ENCODE data around the gene ANKRD27. TPM values are rescaled to one million over a fixed set of nuclear protein-coding genes. Genes with fewer than 3 reads are reported as not detected.

ANKRD27 gene
- total RNA-seq, 1 experiment from 2014 or later: 40.8 TPM

- no TSS peak for BruUV-seq (replicated peaks)
- H3K4me1 Mint-ChIP-seq (ENCODE audit: low read depth, unreplicated experiment): no peaks in the 10 kb centered on the region
- no peak for DNase-seq
- no peak overlapping the region for H3K27ac Mint-ChIP-seq (ENCODE audit: unreplicated experiment)
- intact Hi-C loops (cut with micrococcal nuclease; ENCODE audit: unreplicated experiment): no loop called here
- TF ChIP-seq CTCF (IDR thresholded peaks at IDR 0.05; ENCODE audit: unreplicated experiment): no peak
- no peaks in the 10 kb centered on the region for H3K9me3 Mint-ChIP-seq (ENCODE audit: low read depth, unreplicated experiment)
- peaks cover 25% of the 10 kb centered on the region for H3K36me3 Mint-ChIP-seq (ENCODE audit: insufficient read depth, unreplicated experiment)
- no peak overlapping the region for H3K4me3 Mint-ChIP-seq (ENCODE audit: low read depth, unreplicated experiment)
- CTCF ChIA-PET: interaction anchor here (0.6 to 0.9 kb wide), 2 partner anchors 23 to 26 kb away, joined by 7 to 10 read pairs; no protein-coding TSS in a partner anchor
- H3K27me3 Mint-ChIP-seq (ENCODE audit: unreplicated experiment): no peaks in the 10 kb centered on the region
Measured at GRCh38 chr19:32606289-32606688, 68.7 kb downstream of the ANKRD27 start.

GRCh38 chr19:32605544-32605943, 69.4 kb downstream of the ANKRD27 start:
- CTCF ChIA-PET: no interaction called here
- no peak for TF ChIP-seq CTCF (IDR thresholded peaks at IDR 0.05; ENCODE audit: unreplicated experiment)
- no peak for DNase-seq
- no peaks in the 10 kb centered on the region for H3K9me3 Mint-ChIP-seq (ENCODE audit: low read depth, unreplicated experiment)
- no peaks in the 10 kb centered on the region for H3K4me1 Mint-ChIP-seq (ENCODE audit: low read depth, unreplicated experiment)
- no peak overlapping the region for H3K4me3 Mint-ChIP-seq (ENCODE audit: low read depth, unreplicated experiment)
- BruUV-seq (replicated peaks): no TSS peak
- intact Hi-C loops (cut with micrococcal nuclease; ENCODE audit: unreplicated experiment): no loop called here
- peaks cover 25% of the 10 kb centered on the region for H3K36me3 Mint-ChIP-seq (ENCODE audit: insufficient read depth, unreplicated experiment)
- H3K27me3 Mint-ChIP-seq (ENCODE audit: unreplicated experiment): no peaks in the 10 kb centered on the region
- no peak overlapping the region for H3K27ac Mint-ChIP-seq (ENCODE audit: unreplicated experiment)

GRCh38 chr19:32603961-32604360, 71.0 kb downstream of the ANKRD27 start:
- no TSS peak for BruUV-seq (replicated peaks)
- CTCF ChIA-PET: no interaction called here
- DNase-seq: no peak
- H3K4me1 Mint-ChIP-seq (ENCODE audit: low read depth, unreplicated experiment): no peaks in the 10 kb centered on the region
- peaks cover 31% of the 10 kb centered on the region for H3K36me3 Mint-ChIP-seq (ENCODE audit: insufficient read depth, unreplicated experiment)
- intact Hi-C loops (cut with micrococcal nuclease; ENCODE audit: unreplicated experiment): no loop called here
- no peak overlapping the region for H3K27ac Mint-ChIP-seq (ENCODE audit: unreplicated experiment)
- no peak overlapping the region for H3K4me3 Mint-ChIP-seq (ENCODE audit: low read depth, unreplicated experiment)
- no peaks in the 10 kb centered on the region for H3K9me3 Mint-ChIP-seq (ENCODE audit: low read depth, unreplicated experiment)
- TF ChIP-seq CTCF (IDR thresholded peaks at IDR 0.05; ENCODE audit: unreplicated experiment): no peak
- no peaks in the 10 kb centered on the region for H3K27me3 Mint-ChIP-seq (ENCODE audit: unreplicated experiment)

- H3K9me3 Mint-ChIP-seq (ENCODE audit: low read depth, unreplicated experiment): no peaks in the 10 kb centered on the region
- CTCF ChIA-PET: interaction anchor here (1.0 kb wide), 1 partner anchor 149 kb away, joined by 4 read pairs; no protein-coding TSS in a partner anchor
- no peaks in the 10 kb centered on the region for H3K4me1 Mint-ChIP-seq (ENCODE audit: low read depth, unreplicated experiment)
- peaks cover 53% of the 10 kb centered on the region for H3K36me3 Mint-ChIP-seq (ENCODE audit: insufficient read depth, unreplicated experiment)
- H3K4me3 Mint-ChIP-seq (ENCODE audit: low read depth, unreplicated experiment): no peak overlapping the region
- DNase-seq: peak; percentile 57
- intact Hi-C loops (cut with micrococcal nuclease; ENCODE audit: unreplicated experiment): no loop called here
- no TSS peak for BruUV-seq (replicated peaks)
- TF ChIP-seq CTCF (IDR thresholded peaks at IDR 0.05; ENCODE audit: unreplicated experiment): peak; percentile 61
- H3K27me3 Mint-ChIP-seq (ENCODE audit: unreplicated experiment): no peaks in the 10 kb centered on the region
- no peak overlapping the region for H3K27ac Mint-ChIP-seq (ENCODE audit: unreplicated experiment)
Measured at GRCh38 chr19:32599736-32600157, 75.2 kb downstream of the ANKRD27 start.

All from Calu3 (cell line).